Thyroid gland (tissue), 4 donors: ENCODE measurements around the gene HYOU1. TPM values are rescaled to one million over a fixed set of nuclear protein-coding genes. Genes with fewer than 3 reads are reported as not detected.
"Not testable (repeated sequence)": the region's sequence is repeated elsewhere in the genome, so short reads cannot be mapped to it uniquely, and the experiment has no call there.

Experiments used
- DNase-seq, 2 donors: peaks; one replicate each; pipeline ENCODE4 v3.0.0-alpha.2; 2019
- H3K27ac ChIP-seq, 3 donors: fragments of 200-600 bp; sonication (generic); 1 replicate in 2 of 3; 2 replicates in 1 of 3; pipeline ENCODE4 v1.5.1; 2016 to 2019; ENCODE audit warnings: mild to moderate bottlenecking in 1 of 3, moderate library complexity in 1 of 3
- H3K27me3 ChIP-seq: fragments of 200-600 bp; sonication (generic); one replicate; pipeline ENCODE4 v1.5.1; 2019
- H3K36me3 ChIP-seq, 2 donors: fragments of 200-600 bp; sonication (generic); one replicate each; pipeline ENCODE4 v1.5.1; 2016 to 2019
- H3K4me1 ChIP-seq, 2 donors: fragments of 200-600 bp; sonication (generic); one replicate each; pipeline ENCODE4 v1.5.1; 2017 to 2019
- H3K4me3 ChIP-seq, 3 donors: fragments of 200-600 bp; sonication (generic); replicated peaks in 1 of 3; 1 replicate in 2 of 3; 2 replicates in 1 of 3; pipeline ENCODE4 v1.5.1; 2016; ENCODE audit warnings: mild to moderate bottlenecking in 1 of 3
- H3K9me3 ChIP-seq: fragments of 200-600 bp; sonication (generic); one replicate; pipeline ENCODE4 v1.5.1; 2017
- POLR2A ChIP-seq, 2 donors: fragments of 450-650 bp; IDR thresholded peaks; one replicate each; pipeline ENCODE4 v1.6.1; 2017; ENCODE audit warnings: antibody characterized with exemption in 2 of 2, mild to moderate bottlenecking in 2 of 2, moderate library complexity in 1 of 2
- WGBS, 2 donors: methylation state at CpG; one replicate each; pipeline ENCODE4 v1.1.5; 2017; 5-methylcytosine and 5-hydroxymethylcytosine counted together
- intact Hi-C: fragments of 100-400 bp; cut with DNase I; formaldehyde crosslinking; loops from one replicate; pipeline ENCODE4 v1.15.1; 2023
- total RNA-seq, 4 donors: library from RNA; depleted of rRNA; stranded (reverse); fragments of >200 nt; gene quantifications; one replicate each; pipeline ENCODE4 v1.2.3, GENCODE V29; 2016
- TF ChIP-seq, protein P1 (sequence below), 6 experiments: fragments of 200-600 bp in 3 of 6; fragments of 450-650 bp in 3 of 6; sonication (generic) in 3 of 6; IDR thresholded peaks; one replicate each; pipeline ENCODE4 v1.5.1; 2016 to 2019; ENCODE audit warnings: antibody characterized with exemption in 6 of 6, mild to moderate bottlenecking in 2 of 6, inconsistent platforms in 1 of 6, moderate library complexity in 1 of 6

Gene HYOU1
- total RNA-seq, 4 donors from 2014 or later = 145 to 369 (median 320) TPM

DNA sequence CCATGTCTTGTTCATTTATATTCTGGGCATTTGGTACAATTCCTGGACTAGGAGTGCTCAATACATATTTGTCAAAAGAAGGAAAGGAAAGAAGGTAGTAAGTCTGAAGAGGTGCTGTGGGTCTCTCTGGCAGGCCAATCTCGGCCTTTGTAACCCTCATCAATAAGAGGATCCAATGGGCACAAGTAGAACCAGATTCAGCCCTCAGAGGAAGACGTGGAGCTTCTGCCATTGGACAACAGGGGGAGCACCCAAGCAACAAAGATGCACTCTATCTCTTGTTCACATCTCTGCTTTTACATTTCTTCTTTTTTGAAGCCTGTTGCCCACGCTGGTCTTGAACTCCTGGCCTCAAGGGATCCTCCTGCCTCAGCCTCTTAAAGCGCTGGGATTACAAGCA, 8.4 kb upstream of the HYOU1 start:
- Histone ChIP-seq H3K4me1 (peaks cover 12 to 21% of the 10 kb centered on the region in 2 donors), H3K9me3 (no peaks in the 10 kb centered on the region)
- DNase-seq = no peak

DNA sequence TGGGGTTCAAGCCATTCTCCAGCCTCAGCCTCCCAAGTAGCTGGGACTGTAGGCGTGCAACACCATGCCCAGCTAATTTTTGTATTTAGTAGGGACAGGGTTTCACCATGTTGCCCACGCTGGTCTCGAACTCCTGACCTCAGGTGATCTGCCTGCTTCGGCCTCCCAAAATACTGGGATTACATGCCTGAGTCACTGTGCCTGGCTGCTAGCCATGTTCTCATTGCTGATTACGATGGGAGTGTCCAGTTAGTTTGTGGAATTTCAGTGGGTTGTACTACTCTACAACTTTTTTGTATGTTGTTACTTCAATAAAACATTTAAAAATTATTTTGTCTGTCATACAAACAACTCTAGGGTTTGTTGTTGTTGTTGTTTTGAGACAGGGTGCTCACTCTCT, 5.8 kb upstream of the HYOU1 start:
- intact Hi-C loops = no loop called here
- no peak for TF ChIP-seq POLR2A (IDR thresholded peaks at IDR 0.05)
- TF ChIP-seq, protein P1, sequence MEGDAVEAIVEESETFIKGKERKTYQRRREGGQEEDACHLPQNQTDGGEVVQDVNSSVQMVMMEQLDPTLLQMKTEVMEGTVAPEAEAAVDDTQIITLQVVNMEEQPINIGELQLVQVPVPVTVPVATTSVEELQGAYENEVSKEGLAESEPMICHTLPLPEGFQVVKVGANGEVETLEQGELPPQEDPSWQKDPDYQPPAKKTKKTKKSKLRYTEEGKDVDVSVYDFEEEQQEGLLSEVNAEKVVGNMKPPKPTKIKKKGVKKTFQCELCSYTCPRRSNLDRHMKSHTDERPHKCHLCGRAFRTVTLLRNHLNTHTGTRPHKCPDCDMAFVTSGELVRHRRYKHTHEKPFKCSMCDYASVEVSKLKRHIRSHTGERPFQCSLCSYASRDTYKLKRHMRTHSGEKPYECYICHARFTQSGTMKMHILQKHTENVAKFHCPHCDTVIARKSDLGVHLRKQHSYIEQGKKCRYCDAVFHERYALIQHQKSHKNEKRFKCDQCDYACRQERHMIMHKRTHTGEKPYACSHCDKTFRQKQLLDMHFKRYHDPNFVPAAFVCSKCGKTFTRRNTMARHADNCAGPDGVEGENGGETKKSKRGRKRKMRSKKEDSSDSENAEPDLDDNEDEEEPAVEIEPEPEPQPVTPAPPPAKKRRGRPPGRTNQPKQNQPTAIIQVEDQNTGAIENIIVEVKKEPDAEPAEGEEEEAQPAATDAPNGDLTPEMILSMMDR (IDR thresholded peaks at IDR 0.05) = no peak

More for the DNA sequence above, 8.4 kb upstream of the HYOU1 start:
- 69 to 74% methylated on average over 4 of the region's 4 CpGs for WGBS, 2 donors
- intact Hi-C loops = no loop called here
- Histone ChIP-seq H3K27ac (no peak overlapping the region), H3K4me3 (no peak overlapping the region), H3K36me3 (peaks cover 4 to 5% of the 10 kb centered on the region in 2 donors), H3K27me3 (no peaks in the 10 kb centered on the region)
- TF ChIP-seq, protein P1 (IDR thresholded peaks at IDR 0.05) = peak in 1 of 6 experiments; percentile 26
- no peak for TF ChIP-seq POLR2A (IDR thresholded peaks at IDR 0.05)

DNA sequence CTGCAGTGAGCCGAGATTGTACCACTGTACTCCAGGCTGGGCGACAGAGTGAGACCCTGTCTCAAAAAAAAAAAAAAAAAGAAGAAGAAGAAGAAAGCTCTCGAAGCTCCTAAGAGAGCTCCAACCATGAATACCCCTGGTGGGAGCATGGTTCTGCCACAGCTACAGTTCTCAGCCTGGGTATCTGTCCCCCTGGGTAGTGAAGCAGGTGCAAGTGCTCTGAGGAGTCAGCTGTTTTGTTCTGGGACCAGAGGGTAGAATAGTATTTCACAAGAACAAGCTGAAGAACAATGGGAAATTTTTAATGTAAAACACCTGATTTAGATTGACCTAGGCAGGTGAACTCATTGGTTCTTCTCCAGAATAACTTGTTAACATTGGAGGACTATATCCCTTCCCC, 4.3 kb upstream of the HYOU1 start:
- no peak overlapping the region for H3K4me3 ChIP-seq
- no peaks in the 10 kb centered on the region for H3K36me3 ChIP-seq
- WGBS, 2 donors = 95 to 97% methylated on average over 3 of the region's 3 CpGs
- no peaks in the 10 kb centered on the region for H3K27me3 ChIP-seq
- H3K9me3 ChIP-seq = no peaks in the 10 kb centered on the region
- no peak for DNase-seq
- H3K27ac ChIP-seq = no peak overlapping the region
- intact Hi-C loops = no loop called here
- H3K4me1 ChIP-seq = peaks cover 6 to 14% of the 10 kb centered on the region in 2 donors
- TF ChIP-seq, protein P1 (IDR thresholded peaks at IDR 0.05) = no peak
- no peak for TF ChIP-seq POLR2A (IDR thresholded peaks at IDR 0.05)

More for the DNA sequence above, 5.8 kb upstream of the HYOU1 start:
- Histone ChIP-seq H3K36me3 (no peaks in the 10 kb centered on the region), H3K4me3 (no peak overlapping the region), H3K27me3 (no peaks in the 10 kb centered on the region), H3K27ac (peak overlapping the region in 1 of 3 donors; percentile 38), H3K9me3 (no peaks in the 10 kb centered on the region), H3K4me1 (peaks cover 13 to 19% of the 10 kb centered on the region in 2 donors)
- DNase-seq = peak; percentile 35 to 61
- 79 to 87% methylated on average over 5 of the region's 5 CpGs for WGBS, 2 donors

DNA sequence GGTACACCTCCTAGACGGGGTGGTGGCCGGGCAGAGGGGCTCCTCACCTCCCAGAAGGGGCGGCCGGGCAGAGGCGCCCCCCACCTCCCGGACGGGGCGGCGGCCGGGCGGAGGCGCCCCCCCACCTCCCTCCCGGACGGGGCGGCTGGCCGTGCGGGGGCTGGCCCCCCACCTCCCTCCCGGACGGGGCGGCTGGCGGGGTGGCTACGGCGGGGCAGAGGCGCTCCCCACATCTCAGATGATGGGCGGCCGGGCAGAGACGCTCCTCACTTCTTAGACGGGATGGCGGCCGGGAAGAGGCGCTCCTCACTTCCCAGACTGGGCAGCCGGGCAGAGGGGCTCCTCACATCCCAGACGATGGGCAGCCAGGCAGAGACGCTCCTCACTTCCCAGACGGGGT, 2.1 kb upstream of the HYOU1 start:
- DNase-seq, H3K4me3 ChIP-seq, H3K9me3 ChIP-seq, H3K27ac ChIP-seq, H3K27me3 ChIP-seq, intact Hi-C loops: not testable (repeated sequence)
- Histone ChIP-seq H3K36me3 (peaks cover 12% of the 10 kb centered on the region in 2 donors), H3K4me1 (peaks cover 14 to 27% of the 10 kb centered on the region in 2 donors)
- WGBS, 2 donors = 81 to 90% methylated on average over 4 to 12 of the region's 35 CpGs

DNA sequence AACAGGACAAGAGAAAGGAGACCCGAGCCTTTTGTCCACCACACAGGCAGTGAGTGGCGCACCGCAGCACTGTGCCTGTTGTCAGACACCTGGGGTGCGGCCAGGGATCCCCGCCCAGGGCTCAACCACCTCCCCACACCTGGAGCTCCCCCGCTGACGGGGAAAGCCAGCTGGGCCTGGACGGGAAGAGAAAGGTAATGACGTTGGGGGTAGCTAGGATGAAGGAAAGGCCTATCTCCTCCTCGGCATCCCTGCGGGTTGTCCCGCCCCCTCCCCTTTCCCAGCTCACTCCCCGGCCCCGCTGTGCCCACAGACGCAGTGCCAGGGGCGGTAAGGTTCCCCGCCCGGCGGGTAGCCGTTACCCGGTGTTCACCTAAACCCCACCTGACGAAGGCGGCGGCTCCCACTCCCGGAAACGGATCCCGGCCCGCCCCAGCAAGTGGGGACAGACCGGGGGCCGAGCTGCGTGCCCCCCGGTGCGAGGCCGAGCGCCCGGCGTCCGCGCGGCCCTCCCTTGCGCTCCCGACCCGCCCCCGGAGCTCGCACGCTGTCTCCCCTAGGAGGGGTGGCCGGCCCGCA, 495 bp downstream of the HYOU1 start:
- H3K27ac ChIP-seq = peak overlapping the region; percentile 60 to 85 (median 65)
- H3K4me3 ChIP-seq = peak overlapping the region; percentile 80 to 99 (median 88)
- H3K27me3 ChIP-seq = no peaks in the 10 kb centered on the region
- intact Hi-C loops = no loop called here
- TF ChIP-seq, protein P1 (IDR thresholded peaks at IDR 0.05) = no peak
- TF ChIP-seq POLR2A (IDR thresholded peaks at IDR 0.05) = no peak
- H3K36me3 ChIP-seq = peaks cover 38% of the 10 kb centered on the region in 2 donors
- DNase-seq = peak; percentile 35 to 44
- H3K9me3 ChIP-seq = no peaks in the 10 kb centered on the region
- peaks cover 14 to 19% of the 10 kb centered on the region in 2 donors for H3K4me1 ChIP-seq
- 0% methylated on average over 5 to 13 of the region's 48 CpGs for WGBS, 2 donors
